GM12892 (cell line): ENCODE results near the gene ATAD5.

Experiments used
- POLR2A ChIP-seq: IDR thresholded peaks from 2 replicates; pipeline ENCODE4 v1.6.1; 2011; ENCODE audit warnings: low read depth, low read length, control low read depth
- POLR2AphosphoS5 ChIP-seq: IDR thresholded peaks from 2 replicates; pipeline ENCODE4 v1.6.1; 2011; ENCODE audit warnings: low read depth, low read length, control low read depth

DNA sequence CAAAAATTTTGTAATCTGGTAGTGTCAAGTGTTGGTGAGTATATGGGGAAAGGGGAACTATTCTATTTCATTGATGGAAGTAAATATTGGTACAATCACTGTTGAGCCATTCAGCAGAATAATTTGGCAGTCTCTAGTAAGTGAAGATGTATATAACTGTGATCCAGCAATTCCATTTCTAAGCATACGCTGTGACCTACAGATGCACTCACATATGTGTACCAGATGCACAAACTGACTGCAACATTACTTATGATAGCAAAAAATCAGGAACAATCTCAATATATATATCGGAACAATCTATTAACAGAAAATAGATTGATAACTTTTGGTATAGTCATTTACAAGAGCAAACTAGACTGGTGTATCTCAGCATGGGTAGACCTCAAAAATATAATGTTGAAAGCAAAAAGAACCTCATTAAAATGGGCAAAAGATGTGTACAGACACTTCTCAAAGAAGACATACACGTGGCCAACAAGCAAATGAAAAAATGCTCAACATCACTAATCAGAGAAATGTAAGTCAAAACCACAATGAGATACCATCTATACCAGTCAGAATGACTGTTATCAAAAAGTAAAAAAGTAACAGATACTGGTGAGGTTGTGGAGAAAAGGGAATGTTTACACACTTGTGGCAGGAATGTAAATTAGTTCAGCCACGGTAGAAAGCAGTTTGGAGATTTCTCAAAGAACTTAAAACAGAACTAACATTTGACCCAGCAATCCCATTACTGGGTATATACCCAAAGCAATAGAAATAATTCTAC lies 110.7 kb downstream of the ATAD5 start:
- TF ChIP-seq POLR2A (no peak), POLR2AphosphoS5 (no peak)
